GM19238 (cell line): ENCODE results near the gene PLCB1.

ENCODE experiments used
- DNase-seq: peaks from one replicate; pipeline ENCODE4 v3.0.0; 2011; ENCODE audit warnings: low spot score; ENCODE audit not compliant: insufficient read length

PLCB1 gene

DNA sequence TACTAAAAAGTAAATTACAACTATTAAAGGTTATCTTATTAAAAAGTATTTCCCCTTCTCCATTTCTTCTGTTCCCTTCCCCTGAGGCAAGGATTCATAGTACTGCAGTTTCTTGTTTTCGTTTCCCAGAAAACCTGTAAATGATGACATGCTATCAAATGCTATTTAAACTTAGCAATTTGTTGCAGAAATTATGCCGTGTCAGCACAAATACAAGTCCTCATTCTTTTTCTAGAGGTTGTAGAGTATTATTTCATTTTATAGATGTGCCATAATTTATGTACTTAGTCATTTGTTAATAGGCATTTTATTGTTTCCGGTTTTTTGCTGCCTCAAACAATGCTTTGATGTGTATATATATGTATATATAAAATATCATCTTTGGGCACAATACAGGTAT lies 268.4 kb downstream of the PLCB1 start:
- no peak for DNase-seq

DNA sequence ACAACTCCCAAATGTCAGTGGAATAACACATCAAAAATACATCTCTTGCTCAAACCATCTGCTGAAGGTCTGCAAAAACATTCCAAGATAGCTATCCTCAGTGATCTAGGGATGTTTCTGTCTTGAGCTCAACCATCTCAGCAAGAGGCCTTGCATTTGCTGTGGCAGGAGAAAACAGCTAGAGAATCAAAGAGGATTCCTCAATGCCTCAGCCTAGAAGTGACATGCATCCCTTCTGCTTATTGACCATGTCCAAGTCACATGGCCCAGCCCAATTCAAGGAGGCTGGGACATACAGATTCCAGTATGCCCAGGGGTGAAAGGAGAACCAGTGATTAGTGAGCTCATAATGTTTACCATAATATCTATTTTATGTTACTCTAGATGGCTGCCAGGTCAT lies 269.5 kb downstream of the PLCB1 start:
- DNase-seq = no peak

DNA sequence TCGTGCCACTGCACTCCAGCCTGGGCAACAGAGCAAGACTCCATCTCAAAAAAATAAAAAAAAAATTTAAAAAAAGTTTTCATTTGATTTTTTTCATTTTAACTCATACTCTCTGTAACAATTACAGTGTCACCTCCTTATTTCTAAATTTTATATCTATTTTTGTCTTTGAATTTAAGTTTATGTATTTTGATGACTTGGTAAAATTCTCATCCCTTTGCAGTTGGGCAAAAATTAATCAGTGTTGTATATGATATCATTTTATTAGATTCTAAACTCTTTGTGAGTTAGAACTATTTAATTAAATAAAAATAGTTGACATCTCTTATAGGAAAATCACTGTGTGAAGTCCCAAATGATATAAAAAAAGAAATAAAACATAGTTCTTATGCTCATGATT lies 270.7 kb downstream of the PLCB1 start:
- no peak for DNase-seq

DNA sequence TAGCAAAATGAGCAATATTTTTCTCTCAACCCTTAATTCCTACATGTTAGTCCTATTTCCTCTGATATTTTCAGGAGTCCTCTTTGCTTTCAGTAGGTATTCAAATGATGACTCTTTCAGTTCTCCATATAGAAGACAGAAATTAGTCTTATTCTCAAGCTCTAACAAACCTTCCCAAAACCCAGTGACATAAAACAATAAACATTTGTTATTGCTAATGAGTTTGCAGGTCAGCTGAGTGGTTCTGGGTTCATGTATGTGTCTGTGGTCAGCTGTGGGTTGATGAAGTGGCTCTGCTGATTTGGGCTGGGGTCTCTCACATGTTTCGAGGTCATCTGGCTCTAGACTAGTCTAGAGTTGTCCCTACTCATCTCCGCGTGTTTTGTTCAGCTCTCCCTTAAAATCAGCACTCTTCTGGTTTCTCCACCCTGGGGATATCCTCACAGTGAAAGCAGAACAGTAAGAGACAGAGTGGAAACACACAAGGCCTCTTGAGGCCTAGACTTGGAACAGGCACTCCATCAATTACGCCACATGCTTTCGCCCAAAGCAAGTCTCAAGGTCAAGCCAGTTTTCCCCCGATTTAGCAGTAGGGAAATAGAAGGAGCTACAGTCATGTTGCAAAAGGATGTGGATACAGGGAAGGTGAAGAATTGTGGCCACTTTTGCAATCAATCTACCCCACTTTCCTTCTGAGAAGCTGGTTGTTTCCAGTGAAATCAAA lies 273.0 kb downstream of the PLCB1 start:
- no peak for DNase-seq

DNA sequence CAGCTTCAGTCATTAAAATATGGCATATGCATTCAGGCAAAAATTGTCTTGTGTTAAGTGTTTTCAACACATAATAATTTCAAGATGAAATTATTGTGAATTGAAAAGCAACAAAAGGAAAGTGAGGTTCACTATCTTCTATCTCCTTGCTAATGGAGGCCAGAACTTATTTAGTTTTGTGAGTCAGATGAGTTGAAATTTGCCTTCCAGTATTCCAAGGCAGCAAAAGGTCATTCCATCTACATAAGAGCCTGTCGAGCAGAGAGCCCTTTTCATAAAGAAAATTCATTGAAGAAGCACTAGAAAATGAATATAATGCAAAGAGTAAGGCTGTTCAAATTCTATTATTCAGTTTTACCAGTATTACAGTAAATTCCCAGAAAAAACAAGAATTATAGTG lies 274.3 kb downstream of the PLCB1 start:
- no peak for DNase-seq

DNA sequence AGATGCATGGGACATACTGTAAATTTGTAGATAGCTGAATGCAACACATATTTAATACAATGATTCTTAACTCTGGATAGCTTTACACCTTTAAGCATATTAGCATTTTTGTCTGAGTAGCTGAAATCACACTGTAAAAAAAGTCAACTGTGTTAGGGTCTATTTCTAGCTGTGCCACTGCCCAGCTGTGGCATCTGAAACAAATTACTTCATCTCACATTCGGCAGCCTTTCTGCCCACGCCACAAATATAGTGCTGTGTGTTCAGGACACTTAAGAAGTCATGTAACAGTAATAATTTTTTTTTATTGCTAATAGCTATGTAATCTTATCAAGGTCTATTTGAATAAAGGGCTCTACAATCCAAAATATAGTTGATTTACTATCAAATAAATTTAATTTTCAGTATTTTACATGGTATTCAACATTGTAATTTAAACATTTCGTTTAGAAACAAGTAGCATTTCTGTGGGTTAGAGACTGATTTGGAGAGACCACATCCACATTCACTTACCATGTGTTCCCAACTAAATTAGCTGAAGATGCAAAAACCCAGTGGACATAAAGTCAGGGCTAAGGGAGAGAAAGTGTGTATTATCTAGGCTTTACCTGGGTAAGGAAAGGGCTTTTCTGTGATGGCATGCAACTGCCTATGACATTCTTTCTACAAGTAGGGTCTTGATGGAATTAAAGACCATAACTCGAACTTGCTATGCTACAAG lies 276.7 kb downstream of the PLCB1 start:
- no peak for DNase-seq

DNA sequence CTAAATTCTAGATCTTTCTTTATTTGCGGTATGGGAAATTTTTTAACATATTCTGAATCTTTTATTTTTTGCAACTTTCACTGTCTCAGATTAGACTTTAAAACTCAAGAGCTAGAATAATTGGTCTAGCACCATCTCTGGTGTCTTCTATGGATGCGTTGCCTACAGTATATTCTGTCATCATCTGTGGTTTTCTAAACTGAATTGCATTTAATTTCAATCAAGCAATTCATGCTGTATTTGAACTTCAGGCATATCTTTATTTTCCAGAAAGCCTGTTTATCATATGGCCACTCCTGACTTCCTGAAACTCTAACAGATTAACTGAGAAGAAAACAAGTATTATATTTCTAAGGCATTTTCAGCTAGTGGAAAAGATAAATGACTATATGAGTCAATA lies 281.6 kb downstream of the PLCB1 start:
- DNase-seq = no peak

DNA sequence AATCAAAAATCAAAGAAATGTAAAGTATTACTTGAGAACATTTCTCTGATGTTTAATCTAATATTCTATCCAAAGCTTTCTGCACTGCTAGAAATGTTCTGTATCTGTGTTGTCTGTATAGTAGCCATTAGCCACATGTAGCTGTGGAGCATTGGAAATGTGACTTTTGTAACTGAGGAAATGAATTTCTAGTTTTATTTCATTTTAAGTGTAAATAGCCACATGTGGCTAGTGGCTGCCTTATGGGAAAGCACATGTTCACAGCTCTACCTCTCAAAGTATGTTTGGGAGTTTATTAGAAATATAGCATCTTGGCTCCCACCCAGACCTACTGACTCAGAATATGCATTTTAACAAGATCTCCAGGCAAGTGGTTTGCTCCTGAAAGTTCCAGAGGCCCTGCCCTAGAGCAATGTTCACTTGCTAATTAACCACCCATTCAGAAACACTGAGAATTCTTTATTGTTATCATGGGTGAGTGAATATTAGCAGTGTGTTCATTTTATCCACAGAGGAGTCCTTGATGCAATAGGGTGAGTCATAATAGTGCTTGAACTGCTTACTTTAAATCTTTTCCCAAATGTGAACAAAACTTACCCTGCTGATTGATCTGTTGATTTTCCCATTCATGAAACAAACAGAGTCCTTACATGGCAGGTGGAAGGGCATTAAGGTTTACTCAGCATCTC lies 282.7 kb downstream of the PLCB1 start:
- DNase-seq = no peak

DNA sequence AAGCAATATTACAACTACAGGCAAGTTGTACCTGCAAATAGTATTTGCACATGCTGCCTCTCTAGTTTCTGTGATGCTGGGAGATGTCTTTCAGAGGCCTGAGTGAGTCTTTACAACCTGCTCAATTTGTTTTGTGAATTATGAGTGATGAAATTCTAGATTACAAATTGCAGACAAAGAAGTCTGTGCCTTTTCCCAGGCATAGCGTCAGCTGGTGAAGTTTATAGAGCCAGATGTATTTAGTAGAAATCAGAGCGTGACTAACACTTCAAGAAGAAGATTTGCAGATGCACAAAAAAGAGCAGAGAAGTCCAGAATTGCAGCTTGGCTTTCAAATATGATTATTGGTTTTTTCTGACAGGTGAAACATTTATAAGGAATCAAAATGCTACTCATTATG lies 289.9 kb downstream of the PLCB1 start:
- DNase-seq = no peak

DNA sequence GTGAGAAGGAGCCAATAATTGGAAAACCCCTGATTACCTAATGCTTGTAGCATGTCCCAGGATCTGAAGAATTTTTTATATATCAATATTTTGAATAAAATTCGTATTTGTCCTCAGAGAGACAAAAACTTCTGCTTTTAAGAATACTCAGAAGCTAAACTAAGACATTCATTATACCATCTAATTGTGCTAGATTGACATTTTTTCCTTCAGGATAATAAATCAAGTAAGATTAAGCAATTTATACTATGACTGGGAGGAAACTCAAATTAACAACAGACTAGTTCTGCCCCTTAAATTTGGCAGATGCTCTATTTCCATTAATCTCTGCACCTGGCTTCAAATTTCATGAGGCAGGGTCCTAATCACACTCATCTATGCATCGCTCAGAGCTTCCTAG lies 291.4 kb downstream of the PLCB1 start:
- no peak for DNase-seq

DNA sequence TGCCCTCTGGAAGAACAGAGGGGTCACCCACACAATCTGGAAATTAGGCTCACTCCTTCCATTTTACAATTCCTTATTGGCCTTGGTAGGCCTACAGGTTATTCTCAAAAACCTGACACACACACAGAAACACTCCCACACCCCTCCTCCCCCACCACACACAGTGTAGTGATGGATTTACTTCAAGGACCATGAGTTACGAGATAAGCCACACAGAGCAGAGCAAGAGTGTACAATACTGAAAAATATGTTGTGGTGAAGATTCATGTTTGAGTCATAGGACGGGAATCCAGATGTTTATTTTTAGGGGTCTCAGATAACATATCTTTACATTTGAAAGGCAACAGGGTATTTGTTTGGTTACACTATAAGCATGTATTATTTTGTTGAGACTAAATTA lies 291.9 kb downstream of the PLCB1 start:
- no peak for DNase-seq

DNA sequence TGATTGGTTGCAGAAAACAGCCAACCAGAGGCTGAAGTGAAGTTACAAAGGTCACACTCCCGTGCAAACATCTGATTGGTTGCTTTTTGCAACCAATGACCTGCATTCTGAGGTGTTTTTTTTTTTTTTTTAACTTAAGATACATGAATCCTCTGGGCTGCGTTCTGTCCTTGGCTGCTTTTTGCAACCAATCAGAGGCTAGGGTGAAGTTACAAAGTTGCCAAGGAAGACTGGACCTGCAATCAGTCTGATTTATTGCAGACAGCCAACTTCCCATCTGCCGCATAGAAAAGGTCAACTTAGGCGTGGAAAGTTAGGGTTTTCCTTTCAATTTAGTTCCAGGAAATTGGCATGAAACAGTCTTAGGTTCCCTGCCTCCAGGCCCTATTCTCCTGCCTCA lies 292.9 kb downstream of the PLCB1 start:
- no peak for DNase-seq

DNA sequence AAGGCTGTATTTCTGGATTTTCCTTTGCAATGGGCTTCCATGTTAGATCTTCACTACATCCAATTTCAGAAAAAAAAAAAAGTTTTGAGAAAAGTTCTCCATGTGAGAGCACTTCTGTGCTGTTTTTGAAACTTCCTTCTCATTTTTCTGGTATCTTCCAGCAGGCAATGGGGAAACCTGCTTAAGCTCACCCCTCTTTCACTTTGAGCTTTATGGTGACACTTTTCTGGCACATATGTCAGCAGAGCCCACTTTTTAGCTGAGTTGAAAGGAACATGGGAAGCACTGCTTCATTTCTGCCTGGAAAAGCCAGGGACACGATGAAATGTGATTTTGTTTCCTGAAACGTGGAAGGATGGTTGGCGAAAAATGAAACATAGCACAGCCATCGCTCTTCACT lies 293.7 kb downstream of the PLCB1 start:
- no peak for DNase-seq

DNA sequence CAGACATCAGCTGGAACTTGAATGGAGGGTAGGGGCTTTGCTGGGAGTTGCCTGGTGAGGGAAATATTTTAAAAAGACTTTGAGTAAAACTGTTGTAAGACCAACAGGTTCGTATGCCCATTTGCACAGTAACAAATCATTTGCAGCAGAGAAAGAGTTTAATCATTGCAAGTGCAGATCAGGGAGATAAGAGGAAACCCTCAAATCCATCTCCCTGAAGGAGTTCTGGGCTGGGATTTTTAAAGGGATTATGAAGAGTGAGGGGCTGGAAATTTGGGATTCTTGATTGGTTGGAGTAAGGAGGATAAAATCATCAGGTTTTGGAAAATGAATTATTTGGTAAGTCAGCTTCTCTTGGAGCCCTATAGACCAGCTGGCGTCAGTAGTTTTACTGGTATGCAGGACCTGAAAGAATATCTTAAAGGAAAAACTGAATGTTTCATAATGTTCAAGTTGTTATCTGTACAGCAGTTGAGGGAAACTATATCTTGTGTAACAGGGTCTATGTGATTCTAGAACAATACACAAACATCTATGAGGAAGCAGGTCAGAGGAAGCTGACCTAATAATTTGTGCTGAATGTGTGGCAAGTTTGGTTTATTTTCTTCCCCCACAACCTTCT lies 295.5 kb downstream of the PLCB1 start:
- DNase-seq = no peak

DNA sequence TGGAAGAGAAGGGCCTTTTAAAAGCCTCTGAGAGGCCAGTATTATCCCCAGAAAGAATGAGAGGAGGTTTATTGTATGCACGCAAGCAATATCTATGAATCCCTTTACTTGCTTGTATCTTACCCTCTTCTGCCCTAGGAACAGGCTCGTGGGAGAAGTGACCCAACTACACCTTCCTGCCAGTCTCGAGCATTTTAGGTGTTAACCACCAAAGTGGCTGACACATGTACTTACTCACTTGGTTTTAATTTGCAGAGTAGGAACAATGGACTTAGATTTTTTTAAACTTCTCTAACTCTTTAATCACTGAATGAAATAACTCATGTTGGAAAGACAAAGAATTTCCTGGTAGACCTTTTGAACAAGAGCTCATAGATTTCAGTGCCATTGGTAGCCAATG lies 296.9 kb downstream of the PLCB1 start:
- no peak for DNase-seq

DNA sequence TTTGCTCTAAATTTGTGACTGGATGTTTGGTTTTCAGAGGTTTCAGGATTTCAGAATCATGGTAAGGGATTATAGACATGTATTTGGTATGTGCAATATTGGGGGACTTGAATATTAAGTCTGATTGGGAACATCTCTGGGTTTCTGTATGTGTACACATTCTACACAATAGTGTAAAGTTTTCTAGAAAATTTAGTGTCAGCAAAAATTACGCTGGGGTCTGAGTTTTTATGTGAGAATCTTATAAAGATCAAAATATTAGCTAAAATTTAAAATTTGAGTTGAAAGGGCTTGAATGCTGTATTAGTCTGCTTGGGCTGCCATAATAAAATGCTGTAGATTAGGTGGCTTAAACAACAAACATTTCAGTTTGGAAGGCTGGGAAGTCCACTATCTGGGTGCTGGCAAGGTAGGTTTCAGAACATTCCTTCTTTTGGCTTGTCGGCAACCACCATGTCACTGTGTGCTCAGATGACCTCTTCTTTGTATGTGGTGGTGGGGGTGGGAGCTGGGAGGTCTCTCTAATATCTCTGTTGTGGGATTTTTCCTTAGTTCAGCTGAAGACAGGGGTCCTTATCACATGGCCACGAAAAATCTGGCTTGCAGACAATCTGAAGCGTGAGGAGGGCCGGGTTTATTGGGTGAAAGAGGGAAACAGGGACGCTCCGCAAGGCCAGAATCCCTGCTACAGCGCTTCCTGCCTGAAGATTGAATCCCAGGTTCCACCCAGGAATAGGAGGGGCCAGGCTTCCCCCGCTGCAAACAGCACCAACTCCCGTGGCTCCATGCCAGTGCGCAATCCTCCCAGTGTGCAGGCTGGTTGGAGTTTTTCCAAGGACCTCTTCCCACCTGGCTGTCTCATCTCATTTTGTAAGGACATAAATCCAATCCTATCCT lies 299.7 kb downstream of the PLCB1 start:
- DNase-seq = no peak

DNA sequence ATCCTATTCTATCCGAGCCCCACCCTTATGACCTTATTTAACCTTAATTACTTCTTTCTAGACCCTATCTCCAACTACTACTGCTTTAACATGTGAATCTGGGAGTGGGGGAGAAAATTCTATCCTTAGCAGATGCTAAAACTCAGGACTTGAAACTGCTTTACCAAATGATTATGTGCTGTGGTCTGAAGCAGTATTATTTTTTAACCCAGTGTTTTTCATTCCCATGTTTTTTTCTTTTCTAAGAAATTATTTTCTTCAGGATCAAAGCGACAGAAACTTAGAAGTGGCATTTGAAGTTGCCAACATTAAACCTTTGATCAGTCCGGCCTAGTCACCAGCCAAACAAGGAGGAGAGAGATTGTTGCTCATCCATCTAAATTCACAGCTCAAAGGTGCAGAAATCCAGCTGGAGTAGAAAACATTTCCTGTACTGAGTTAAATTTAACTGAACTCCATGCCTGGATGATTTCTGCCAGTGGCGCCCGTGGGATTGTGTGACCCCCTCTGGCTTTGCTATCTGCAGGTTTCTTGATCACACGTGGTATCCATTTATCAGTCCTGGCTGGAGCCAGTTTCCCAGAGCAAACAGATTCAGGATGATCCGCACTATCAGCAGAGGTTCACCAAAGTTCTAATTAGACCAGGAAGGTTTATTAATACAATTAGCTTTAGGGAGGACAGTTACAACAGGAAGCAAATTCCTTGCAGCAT lies 300.5 kb downstream of the PLCB1 start:
- no peak for DNase-seq

DNA sequence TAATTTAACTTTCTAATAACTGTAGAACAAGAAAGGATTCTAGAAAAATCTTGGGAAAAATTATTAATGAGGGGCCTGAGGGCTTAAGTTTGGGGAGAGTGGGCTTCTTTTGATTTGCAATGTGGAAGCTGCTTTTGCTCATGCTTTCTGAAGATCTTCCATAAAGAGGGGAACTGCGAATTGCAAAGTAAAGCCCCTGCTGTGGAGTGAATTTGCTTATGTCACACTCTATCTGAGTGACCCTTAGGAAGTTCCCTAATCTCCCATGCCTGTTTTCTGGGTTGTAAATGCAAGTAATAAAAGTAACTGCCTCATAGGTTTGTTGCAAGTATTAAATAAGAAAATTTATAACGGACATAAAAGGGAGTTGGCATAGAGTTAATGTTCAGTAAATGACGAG lies 301.2 kb downstream of the PLCB1 start:
- DNase-seq = no peak

DNA sequence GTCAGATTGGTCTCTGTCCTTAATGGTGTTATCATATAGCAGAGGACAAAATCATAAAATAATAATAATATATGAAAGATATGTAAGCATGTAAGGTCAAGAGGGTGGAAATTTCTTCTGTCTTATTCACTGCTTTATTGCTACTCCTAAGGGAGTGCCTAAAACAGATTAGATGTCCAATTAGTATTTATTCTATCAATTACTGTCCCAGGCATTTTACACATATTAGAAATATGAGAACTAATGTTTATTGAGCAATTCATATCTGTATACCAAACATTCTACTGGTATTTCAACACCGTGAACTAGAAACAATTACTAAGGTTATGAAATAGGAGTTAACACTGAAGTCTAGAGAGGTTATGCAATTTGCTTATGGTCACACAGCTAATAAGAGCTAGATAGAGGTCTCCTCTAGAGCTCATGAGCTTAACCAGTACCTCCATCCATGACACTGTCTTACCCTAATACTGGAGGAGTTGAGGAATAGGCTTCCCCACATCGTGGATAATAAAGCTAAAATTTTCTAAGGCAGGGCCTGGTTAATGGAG lies 302.3 kb downstream of the PLCB1 start:
- no peak for DNase-seq
